ENCODE results near the gene RUNX2.
"Not testable (repeated sequence)": the region's sequence is repeated elsewhere in the genome, so short reads cannot be mapped to it uniquely, and the experiment has no call there.

Gene RUNX2

GRCh38 chr6:45462190-45463134, 134.3 kb downstream of the RUNX2 start:
- no peak for DNase-seq

DNA sequence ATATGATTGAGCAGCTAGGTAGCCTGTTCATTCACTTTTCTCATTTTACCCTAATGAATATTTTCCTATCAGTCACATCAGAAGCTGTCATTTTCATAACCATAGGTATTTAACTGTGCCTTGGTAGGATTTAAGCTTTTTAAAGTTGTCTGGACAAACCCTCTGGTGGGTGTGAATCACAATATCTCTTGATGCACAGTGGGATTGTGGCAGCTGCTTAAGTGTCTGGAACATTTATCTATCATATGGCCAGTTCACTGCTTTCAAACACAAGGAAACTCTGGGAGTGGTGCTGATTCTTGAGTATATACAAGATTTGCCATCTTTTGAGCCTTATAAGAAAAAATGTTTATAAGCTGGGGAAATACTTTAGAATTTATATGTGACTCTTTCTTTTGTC, 136.6 kb downstream of the RUNX2 start:
- no peak for DNase-seq

- no peak for DNase-seq
Measured at GRCh38 chr6:45466686-45467085, 138.6 kb downstream of the RUNX2 start.

- DNase-seq = not testable (repeated sequence)
Measured at GRCh38 chr6:45467417-45467816, 139.3 kb downstream of the RUNX2 start.

- DNase-seq = no peak
Measured at GRCh38 chr6:45467853-45468252, 139.7 kb downstream of the RUNX2 start.

- no peak for DNase-seq
Measured at GRCh38 chr6:45469663-45470062, 141.5 kb downstream of the RUNX2 start.

DNA sequence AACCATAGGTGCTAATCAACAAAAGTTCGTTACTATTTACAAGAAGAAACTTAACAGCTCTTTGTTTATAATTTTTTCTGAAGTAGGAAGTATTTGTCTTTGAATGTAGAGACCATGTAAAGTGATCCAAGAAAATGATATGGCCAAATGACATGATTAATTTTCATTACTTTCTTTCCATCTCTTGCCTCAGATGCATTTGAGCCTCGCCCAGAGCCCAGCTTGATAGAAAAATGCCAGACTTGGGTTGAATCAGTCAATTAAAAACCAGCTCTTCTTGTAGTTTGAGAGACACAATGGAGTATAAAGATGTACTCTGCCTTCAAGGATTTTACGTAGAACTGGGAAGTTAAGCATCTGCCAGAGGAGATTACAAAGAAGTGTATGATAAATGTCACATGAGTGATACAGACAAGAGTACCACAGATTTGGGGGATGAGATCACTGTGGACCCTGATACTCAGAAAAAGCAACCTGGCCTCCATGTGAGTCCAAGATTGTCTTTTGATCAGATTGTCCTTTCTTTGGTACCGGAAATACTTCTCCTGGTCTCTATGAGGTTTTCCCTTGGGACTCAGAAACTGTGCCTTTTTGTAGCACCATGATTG, 142.1 kb downstream of the RUNX2 start:
- DNase-seq = no peak

GRCh38 chr6:45472382-45472781, 144.3 kb downstream of the RUNX2 start:
- DNase-seq = no peak

- DNase-seq = no peak
Measured at GRCh38 chr6:45473121-45473993, 145.2 kb downstream of the RUNX2 start.

GRCh38 chr6:45474376-45474775, 146.2 kb downstream of the RUNX2 start:
- DNase-seq = no peak

GRCh38 chr6:45476341-45476740, 148.2 kb downstream of the RUNX2 start:
- DNase-seq = no peak

- no peak for DNase-seq
Measured at GRCh38 chr6:45477278-45477677, 149.1 kb downstream of the RUNX2 start.

GRCh38 chr6:45477790-45478189, 149.7 kb downstream of the RUNX2 start:
- DNase-seq = no peak

DNA sequence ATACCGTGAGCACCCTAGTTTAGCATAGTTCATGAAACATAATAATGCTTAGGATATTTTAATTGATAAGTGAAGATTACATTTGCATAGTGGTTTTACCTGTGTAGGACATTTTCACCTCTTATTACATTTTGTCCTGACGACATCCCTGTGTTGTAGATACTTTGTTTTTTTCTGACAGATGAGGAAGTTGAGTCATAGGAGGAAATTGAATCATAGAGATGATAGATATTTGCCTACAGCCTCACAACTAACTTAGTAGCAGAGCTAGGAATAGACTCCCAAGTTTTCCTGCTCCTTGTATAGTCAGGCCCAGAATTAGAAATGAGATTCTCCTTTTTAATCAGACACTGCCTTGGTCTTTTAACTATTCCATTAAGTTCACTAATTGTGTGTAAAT, 150.1 kb downstream of the RUNX2 start:
- no peak for DNase-seq

DNA sequence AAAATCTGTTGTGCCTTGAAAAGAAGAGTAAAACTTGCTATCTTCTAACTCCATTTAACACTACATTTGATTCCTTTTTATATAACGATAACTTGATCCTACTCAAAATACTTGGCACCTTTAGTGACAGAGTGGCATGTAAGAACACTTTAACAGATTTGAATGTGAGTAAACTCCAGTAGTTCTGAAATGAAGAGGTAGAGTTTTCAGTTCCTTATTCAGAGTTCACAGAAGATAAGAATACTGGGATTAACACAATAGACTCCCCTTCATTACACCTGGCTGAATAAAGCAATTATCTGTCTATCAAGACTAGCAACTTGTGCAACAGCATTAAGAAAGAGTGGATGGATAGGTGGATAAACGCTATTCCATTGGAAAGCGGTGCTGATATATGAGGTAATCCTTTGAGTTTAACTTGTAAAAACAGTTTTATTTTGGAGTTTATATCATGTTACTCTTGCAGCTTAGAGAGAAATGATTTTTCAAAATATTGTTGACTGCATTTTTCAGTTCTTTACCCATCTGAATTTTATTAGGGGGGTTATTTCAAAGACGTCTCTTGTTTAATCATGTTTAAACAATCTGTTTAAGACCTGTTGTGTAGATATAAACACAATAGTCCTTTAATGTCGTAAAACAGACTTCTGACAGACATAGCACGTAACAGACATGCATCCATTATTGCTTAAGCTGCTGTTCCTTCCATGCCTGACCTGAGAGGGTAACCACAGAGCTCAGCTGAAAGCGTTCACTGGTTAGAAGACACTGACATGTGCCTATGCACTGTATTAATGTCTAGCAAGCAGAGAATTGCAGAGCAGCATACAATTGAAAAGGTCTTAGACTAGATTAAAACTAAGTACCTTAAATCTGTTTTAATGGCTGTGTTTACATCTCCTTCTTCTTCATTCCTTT, 152.0 kb downstream of the RUNX2 start:
- DNase-seq = no peak

DNA sequence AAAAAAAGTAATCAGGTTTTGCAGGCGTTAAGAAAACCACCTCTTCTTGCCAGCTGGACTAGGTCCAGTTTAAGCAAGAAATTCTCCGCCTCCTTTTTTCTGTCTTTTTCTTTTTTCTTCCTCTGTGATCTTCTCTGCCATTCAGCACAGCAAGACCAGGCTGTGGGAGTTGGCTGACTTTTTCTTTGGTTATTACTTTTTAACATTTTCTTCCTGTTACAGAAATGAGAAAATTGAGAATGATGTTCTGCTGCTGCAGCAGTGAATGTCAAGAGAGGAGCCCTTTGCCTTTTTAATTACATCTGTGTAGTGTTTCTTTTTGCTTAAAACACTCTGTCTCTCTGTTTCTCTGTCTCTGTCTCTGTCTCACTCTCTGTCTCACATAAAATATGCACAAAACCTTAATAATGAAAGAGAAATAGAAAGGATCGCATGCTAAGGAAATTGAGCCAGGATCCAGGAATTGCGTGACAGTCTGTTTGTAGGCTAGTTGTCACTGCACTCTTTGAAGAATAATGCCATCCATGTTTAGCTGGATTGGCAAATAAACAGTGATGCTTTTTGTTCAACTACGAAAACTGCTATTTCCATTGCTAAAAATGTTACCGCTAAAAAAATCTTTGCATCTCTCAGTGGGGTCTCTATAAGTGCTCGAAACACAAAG, 152.8 kb downstream of the RUNX2 start:
- DNase-seq = no peak

- no peak for DNase-seq
Measured at GRCh38 chr6:45483021-45483420, 154.9 kb downstream of the RUNX2 start.

DNA sequence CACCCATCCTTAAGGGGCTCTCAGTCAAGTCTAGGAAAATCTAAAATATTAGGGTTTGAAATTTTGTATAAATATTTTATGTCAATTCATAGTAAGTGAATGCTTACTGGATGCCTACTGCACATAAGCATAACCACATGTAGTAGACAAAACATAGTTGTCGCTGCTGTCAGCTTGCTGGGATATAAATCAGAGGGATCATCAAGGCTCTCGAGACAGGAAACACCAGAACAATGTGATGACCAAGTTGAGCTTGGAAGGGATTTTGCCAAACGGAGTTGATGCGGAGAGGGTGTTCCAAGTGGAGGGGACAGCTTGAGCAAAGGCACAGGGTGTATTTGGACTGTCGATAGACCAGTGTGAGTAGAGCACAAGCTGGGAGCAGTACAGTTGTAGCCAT, 155.4 kb downstream of the RUNX2 start:
- DNase-seq = no peak

DNA sequence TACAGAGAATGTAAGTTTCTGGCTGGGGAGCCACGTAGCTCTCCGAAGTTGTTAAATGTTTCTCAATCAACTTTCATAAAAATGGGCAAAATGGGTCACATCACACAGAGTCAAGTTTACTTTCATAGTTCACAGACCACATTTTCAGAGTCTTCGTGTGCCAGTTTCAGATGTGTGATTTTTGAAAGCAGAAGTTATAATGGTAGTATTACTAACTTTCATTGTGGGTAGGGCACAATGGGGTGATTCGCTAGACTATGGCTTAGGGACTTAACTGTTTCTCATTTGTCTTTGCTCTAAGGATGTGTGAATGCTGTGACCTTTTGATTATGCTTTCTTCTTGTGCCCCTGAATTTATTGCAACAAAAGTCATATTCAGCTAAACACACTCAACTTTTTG, 158.6 kb downstream of the RUNX2 start:
- no peak for DNase-seq

GRCh38 chr6:45487645-45488044, 159.5 kb downstream of the RUNX2 start:
- no peak for DNase-seq

- DNase-seq = no peak
Measured at GRCh38 chr6:45488269-45488668, 160.1 kb downstream of the RUNX2 start.

GRCh38 chr6:45488889-45489288, 160.8 kb downstream of the RUNX2 start:
- DNase-seq = no peak
